ENCODE measurements around the gene COBL.

The COBL gene

DNA sequence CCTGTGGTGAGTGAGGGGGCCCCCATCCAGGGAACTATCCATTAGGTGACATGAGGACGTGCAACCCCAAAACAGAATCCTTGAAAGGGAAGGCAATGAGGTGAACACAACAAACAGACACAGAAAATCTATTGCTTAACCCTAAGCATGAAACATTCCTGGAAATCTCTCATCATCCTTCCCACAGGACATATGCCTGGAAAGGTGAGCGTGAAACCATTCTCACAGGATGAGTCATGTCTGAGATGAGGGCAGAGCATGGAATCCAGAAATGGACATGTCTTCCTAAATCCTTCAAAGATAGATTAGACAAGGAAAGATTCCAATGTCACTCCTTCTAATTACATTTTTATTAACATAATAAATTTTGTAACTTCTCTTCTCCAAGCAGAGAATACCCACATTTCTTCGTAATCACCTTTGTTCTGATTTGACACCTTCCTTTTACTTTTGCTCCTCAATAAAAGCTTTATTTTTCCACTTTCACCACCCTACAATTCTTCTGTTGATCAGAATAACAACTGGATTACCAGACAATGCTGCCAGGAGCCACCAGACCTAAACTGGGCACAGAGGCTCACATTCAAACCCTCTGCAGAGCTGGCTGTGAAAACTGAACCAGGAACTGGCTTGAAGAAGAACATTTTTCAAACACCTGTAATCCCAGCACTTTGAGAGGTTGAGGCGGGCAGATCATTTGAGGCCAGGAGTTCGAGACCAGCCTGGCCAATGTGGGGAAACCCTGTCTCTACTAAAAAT lies 67.2 kb downstream of the COBL start:
- DNase-seq = no peak

DNA sequence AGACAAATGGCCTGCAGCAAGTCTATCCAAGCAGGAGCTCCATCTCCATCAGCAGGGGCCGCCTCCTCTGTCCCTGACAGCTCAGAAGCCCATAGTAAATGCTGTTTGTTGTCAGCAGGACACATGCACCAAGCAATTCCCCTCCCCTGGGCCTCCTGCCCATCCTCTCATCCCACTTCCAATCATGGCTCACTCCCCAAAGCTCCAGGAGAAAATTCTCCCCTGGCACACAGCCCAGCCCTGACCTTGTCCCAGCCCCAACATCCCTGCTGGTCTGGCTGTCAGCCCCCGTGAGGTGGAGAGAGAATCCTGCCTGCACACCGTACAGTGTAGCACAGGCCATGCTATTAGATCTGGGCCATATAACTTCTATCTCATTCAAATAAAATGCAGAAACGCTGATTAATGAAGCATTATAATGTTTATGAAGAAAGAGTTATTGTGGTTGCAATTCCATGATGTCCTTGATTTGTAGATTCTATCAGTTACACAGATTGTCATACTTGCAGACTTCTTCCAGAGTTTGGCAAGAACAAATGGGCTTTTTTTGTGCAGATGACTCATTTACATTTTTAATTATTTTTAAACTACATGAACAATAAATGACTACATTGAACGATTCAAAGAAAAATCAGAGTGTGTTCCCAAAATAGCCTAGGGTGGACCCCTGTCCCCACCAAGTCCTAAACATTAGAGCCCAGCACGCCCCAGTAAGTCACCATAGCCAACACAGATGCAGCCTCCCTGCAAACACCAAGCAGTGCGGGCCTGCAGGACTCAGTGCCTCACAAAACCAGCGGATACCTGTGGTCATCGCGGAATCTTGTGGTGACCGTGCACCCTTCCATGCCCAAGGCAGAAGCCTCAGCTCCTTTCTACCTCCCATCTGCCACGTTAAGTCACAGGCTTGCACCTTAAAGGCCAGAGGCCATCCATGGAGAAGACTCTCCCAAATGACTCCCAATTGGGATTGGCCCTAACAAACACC lies 70.1 kb downstream of the COBL start:
- DNase-seq = peak; percentile 37 to 64

DNA sequence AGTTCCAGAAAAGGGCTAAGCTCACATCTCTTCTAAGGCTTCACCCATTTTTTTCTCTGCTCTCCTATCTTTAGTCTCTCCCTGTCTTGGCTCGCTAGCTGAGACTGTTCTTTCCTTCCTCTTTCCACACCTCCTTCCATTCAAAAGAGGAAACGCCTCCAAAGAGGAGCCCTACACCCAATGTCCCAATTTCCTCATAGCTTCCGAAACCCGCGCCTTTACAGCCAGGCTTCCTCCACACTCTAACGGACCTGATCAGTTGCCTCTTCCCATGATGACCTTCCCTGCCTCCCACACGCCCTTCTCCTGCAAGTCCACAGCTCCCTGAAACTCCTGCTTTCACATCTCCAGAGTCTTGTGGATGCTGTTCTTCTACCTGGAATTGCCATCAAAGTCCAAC lies 71.7 kb downstream of the COBL start:
- DNase-seq = no peak

DNA sequence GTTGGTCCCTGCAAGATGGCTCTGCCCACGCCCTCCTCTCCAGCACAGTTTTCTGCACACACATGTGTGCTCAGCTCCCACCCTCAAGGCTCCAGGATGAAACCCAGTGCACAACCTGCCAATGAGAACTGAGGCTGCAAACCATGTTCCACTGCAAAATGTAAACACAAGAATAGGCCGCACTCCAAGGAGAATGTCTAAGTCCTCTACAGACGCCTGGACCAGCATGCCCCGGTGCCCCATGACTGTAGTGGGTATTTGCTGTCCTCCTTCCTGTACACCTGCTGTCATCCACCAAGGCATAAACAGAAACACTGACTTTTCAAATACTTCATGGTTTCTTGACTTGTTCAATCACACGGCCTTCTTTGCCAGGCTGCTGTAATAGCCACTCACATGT lies 72.6 kb downstream of the COBL start:
- DNase-seq = no peak

DNA sequence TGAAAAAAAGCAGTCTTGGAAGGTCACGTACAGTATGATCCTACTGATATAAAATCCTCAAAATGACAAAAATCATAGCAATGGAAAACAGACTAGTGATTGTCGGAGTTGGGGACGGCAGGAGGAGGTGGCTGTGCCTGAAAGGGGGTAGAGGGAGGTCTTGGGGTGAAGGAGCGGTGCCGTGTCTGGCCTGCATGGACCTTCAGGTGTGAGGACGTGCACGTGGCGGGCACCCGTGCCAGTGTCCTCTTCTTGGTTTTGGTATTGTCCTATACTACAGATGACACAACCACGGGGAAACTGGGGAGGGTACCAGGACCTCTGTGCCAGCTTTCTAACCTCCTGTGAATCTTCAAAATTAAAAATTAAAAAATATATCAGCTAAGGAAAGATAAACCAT lies 73.0 kb downstream of the COBL start:
- no peak for DNase-seq

DNA sequence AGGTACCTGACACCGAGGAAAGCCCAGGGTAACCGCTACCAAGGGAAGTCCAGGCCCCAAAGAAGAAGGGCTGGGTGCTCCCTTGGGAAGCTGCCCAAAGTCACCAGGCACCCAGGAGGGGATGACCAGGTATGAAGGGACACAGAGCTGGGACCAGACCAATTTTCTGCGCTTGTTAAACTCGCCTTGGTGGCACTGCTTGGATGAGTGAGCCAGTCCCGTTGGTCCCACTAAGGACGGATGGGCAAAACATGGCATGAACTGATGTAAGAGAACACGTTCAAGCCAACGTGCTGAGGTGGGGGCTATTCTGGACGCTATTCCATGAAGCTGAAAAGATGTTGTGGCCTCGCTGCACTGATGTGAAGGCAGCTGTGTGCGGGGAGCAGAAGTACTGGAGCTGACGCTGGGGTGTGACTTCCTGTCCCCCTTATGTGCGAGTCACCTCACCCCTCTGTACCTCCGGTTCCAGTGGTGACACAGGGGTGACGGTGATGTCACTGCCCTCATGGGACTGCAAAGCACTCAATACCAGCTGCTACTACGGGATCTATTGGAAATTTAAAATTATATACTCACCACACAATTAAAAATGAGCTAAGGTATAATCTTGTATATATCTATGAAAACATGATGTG lies 73.6 kb downstream of the COBL start:
- no peak for DNase-seq

DNA sequence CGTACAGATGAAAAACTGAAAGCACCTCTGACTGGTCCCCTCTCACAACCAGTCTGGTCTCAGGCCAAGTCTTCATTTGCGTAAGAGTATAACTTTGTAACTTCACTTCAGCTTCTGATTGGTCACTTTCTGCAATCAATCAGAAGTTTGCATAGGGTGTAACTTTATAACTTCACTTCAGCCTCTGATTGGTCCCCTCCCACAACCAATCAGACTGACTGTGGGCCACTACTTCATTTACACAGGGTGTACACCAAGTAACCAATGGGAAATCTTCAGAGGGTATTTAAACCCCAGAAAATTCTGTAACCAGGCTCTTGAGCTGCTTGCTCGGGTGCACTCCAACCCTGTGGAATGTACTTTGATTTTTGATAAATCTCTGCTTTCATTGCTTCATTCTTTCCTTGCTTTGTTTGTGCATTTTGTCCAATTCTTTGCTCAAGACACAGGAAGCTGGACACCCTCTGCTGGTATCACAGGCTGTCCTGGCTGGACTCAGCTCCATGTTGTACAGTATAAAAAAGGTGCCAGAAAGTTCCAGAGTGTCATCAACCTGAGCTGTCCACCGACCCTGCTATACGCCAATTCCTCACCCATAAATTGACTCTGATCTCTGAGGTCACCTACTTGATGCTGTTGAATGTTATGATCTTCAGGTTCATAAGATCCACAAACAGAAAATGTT lies 74.5 kb downstream of the COBL start:
- DNase-seq = no peak

DNA sequence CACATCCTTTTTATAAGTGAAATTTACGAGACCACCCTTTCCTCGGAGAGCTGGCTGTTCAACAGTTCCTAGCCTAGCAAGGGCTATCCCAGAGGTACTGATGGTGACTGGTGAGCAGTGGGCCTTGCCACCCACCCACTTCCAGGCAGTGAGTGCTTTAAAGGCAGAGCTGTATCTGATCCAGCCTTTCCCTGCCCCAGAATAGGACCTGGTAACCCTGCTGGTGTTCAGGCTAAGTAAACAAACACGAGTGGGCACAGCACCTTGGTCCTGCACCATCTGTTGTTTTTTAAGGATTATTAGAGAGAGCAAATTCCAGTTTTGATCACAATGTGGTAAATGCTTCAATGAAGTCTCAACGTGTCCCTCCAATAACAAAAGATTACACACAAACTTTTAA lies 75.7 kb downstream of the COBL start:
- no peak for DNase-seq

DNA sequence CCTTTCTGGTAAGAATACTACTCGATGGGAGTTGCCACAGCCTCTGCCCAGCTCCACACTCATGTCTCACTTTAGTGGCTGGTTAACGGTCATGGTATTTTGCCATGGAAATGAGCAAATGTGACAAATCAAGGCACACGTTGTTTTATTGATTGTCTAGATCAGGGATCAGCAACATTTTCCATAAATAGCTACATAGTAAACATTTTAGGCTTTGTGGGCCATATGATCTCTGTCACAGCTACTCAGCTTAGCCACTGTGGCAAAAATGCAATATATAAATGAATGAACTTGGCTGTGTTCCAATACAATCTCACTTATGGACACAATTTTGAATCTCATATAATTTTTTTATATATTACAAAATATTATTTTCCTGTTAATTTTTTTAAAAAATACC lies 76.9 kb downstream of the COBL start:
- DNase-seq = no peak

DNA sequence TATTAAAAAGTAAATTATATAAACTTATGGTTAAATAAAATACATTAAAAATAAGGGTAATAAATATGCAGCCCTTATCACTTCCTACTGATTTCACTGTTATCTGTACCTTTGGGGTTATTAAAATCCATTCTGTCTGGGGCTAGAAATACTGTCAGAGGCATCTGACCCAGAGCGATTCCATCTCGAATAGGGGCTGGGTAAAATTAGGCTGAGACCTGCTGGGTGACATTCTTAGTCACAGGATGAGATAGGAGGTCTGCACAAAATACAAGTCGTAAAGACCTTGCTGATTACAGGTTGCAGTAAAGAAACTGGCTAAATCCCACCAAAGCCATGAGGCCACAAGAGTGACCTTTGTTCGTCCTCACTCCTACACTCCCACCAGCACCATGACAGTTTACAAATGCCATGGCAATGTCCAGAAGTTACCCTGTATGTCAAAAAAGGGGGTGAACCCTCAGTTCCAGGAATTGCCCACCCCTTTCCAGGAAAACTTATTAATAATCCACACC lies 77.6 kb downstream of the COBL start:
- no peak for DNase-seq

DNA sequence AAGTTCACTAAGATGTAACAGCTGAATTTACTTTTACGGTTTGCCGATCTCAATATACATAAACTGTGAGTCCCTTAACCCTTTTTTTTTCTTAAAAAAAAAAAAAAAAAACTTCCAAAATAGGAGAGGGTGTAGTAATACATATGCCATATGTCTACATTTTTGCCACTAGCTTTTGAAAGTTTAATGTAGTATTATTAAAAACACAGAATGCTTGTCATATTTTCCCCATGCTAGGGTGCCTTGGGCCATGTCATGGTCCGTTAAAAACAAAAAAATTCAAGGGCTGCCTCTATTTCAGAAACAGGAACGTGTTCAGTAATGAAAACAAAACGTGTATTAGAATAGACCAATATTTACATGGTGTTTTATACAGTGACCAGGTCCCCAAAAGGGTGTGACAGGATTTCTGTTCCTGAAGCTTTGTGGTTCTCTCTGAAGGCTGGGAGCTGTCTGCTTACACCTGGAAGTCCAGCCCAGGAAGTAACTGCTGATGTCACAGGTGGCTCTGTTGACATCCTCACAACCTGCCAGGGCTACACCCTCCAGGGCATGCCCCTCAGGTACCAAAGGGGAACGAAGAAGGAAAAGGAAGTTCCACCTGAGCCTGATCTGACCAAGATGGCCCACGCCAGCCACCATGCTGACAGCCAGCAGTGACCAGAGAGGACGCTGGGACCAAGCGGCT lies 79.0 kb downstream of the COBL start:
- DNase-seq = no peak

DNA sequence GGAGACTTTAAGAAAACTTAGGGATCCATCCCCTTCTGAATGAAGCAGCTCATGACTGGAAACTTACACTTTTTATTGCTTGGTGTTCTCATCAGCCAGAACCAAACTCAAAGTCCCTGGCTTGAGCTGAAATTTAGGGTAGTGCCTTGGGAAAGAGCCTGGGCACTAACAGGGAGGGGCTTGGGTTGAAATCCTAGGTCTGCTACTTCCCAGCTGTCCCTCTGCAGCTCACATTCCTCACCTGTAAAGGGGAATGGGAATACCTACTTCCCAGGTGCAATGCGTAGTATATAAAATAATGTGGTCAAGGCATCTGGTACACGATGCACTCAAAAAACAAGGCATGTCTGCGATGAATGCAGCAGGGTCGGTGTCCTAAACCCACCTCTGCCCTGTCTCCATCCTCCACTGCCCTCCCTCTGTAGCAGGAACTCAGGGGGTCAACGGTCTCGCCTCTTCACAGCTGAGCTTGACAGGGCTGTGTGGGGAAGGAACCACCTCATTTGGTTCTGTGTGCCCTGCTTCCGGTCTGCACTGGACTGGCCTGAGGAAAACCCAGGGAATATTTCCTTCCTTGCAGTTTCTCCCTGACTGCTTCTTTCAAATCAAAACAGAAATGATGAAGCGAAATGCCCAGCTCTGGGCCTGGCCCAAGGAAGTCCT lies 80.0 kb downstream of the COBL start:
- no peak for DNase-seq

DNA sequence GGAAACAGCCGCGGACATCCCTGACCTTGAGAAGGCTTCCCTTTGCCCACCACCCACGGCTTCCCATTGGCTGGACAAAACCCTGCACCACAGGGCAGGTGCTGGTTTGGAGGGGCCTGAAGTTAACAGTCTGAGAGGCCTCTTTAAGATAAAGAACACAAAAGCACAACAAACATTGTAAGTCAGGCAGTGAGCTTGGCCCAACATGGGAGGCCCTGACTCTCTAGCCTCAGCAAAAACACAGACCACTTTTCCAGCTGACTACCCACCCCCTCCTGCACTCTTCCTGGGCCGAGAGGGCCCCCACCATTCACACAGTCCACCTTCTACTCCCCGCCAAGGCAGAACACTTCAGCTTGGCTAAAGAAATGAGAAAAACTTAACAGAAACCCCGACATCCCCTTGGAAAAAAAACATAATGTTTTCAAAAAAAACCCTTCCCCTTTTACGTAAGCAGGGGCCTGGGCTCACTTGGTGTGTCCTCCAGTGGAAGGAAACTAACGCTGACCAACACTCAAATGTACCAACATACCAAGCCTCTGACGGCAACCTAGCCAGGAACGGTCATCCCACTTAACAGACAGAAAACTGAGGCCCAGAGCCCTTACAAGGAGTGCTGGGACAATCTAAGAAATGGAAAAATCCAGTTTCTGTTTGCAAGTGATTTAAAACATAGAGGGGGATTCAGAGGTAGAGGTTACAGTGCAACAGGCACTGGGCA lies 80.9 kb downstream of the COBL start:
- DNase-seq = no peak

DNA sequence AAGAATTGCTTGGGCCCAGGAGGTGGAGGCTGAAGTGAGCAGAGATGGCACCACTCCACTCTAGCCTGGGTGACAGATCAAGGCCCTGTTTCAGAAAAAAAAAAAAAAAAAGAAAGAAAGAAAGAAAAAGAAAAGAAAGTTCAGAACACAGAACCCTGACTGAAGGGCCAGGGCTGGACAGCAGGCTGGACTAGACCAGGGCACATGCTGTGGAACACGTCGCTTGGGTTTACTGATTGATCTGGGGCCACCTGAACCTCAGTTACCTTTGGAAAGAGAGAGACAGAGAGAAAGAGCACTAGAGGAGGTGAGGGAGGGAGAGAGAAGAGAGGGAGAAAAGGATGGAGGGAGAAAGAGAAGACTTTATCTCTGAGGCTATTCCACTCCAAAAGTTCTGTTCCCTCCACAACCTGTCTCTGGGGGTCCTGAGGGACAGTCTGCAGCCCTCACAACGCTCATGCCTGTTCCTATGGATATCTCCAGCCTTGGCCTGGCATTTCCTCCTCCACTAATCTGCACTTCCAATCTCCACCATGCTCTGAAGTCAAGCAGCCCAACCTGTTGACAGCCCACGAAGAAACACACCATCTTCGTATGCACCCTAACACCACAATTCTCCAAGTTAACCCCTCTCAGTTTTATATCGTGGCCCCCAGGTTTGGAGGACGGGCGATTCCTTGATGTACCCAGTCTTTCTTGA lies 81.8 kb downstream of the COBL start:
- no peak for DNase-seq

DNA sequence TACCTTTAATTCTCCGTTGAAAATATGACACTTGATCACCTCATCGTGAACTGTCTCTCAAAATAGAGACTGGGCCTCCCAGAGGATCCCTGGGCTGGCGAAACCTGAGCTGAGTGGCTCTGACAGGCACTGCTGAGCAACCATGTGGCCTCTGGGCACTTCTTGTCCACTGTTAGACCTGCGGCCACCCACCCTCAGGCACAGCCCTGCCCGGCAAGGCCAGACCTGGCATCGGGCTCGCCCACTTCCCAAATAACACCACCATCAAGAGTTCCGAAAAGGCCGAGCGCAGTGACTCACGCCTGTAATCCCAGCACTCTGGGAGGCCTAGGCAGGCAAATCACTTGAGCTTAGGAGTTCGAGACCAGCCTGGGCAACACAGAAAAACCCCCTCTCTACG lies 82.5 kb downstream of the COBL start:
- DNase-seq = no peak

DNA sequence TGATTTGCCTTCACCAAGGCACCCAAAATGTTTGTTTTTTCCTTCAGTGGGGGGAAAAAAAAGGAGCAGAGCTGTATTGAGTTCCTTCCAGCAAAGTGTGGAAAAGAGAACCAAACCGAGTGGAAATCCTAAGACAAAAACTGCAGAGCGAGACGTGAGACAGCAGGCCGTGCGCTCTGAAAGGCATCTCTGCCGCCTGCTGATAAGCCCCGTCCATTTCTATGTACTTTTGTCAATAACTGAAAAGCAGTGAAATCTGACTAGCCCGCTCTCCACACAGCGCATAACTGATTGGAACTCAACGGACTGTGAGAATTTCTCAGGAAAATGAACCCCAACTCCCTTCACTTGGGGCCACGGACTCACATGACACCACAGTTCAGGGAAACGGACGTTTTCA lies 83.2 kb downstream of the COBL start:
- DNase-seq = no peak

DNA sequence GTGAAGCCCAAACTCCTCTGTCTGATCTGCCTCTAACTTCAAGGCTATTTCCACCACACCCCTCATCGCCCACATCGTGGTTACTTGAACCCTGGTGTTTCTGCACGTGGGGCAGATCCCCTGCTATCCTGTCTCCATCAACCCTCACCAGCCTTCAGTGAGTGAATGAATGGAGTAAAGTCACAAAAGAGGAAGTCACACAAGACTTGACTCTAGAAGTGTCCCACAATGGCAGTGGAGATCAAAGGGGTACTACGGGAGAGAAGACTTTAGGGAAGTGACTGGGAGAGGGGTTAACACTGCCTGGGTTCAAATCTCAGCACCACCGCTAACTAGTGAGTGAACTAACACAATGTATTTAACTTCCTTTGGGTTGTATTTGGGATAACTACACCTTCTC lies 85.9 kb downstream of the COBL start:
- no peak for DNase-seq

DNA sequence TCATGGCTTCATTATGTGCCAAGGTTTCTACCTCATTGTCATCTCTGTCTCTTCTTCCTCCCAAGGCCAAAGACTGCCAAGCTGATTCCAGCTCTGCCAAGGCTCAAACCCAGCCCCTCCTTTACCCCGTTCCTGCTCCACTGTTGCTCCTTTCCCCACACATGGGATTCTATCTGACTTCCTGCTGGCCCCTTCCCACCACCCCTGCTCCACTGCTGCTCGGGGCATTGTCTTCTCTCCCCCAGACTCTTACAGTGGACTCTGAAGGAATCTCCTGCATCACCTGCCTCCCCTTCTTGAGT lies 86.3 kb downstream of the COBL start:
- no peak for DNase-seq

DNA sequence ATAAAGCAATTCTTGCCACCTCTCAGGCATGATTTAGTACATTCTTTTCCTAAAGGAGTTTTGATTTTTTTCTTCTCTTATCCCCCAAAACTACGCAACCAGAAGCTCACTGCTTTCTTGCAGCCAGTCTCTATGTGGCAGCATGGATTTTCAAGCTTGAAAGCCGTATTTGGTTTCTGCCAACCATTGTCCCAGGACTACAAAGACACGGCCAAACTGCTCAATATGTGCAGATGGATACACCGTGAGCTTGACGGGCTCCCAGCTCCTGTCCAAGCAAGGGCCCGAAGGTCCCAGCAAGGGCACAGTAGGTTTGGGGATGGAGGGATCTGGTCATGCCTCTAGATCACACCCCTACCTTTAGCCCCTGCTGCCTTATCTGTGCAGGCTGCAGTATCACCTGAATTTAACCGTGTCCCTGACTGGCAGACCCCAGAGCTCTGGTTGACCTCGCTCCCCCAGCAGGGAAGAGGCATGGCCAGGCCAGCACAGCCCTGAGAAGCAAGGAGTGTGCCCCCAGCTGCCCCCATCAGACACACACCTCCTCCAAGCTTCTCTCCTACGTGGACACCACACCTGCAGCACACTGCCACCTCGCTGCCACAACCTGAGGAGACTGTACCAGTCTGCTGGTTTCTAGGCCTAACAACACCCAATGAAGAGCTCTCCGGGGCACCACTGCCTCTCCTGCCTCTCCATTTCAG lies 86.8 kb downstream of the COBL start:
- DNase-seq = no peak

DNA sequence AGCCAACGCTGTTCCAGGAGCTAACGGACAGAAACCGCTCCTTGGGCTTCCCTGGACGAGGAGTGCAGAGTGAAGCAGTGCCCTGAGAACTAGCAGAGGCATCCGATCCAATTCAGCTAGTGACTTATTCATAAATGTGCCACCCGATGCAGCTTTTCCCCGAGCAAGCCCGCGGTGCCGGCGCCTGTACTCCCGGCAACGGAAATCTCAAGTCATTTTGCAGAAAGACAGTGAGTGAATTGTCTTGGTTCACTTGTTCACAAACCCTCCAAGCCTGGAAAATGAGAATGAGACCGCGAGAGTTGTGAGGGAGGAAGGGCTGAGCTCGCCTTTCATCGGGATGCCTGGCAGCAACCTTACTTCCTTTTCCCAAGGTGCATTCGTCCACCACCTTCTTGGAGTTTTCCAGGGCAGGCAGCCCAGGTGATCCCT lies 87.5 kb downstream of the COBL start:
- DNase-seq = no peak

Measured in NCI-H2081 (cell line).